Ovary (tissue), 9 donors: ENCODE measurements around the gene CHMP3. TPM values are rescaled to one million over a fixed set of nuclear protein-coding genes. Genes with fewer than 3 reads are reported as not detected.

Experiments
- DNase-seq, 5 donors: peaks; one replicate each; pipeline ENCODE4 v3.0.0-alpha.2; 2019 to 2020
- H3K27ac ChIP-seq, 2 donors: fragments of 200-600 bp; one replicate each; pipeline versions ENCODE4 v1.5.1 to v1.8.0; 2019 to 2022
- H3K27me3 ChIP-seq: fragments of 200-600 bp; one replicate; pipeline ENCODE4 v1.8.0; 2022
- H3K36me3 ChIP-seq: fragments of 200-600 bp; sonication (generic); one replicate; pipeline ENCODE4 v1.5.1; 2019
- H3K4me1 ChIP-seq: one replicate; pipeline ENCODE4 v1.8.1; 2013; ENCODE audit warnings: mild to moderate bottlenecking, moderate library complexity; ENCODE audit not compliant: insufficient read depth
- H3K4me3 ChIP-seq: fragments of 200-600 bp; sonication (generic); one replicate; pipeline ENCODE4 v1.5.1; 2017
- H3K9me3 ChIP-seq, 2 donors: fragments of 200-600 bp in 1 of 2; sonication (generic) in 1 of 2; one replicate each; pipeline versions ENCODE4 v1.5.1 to v1.8.1; 2013 to 2019; ENCODE audit warnings: mild to moderate bottlenecking in 1 of 2, moderate library complexity in 1 of 2
- CTCF ChIP-seq, 3 donors: fragments of 450-650 bp in 2 of 3; fragments of 200-600 bp in 1 of 3; IDR thresholded peaks; one replicate each; pipeline versions ENCODE4 v1.5.1 to v1.8.0; 2016 to 2022; ENCODE audit warnings: antibody characterized with exemption in 3 of 3, mild to moderate bottlenecking in 1 of 3
- EP300 ChIP-seq: sonication (generic); formaldehyde crosslinking; IDR thresholded peaks from one replicate; pipeline ENCODE4 v1.6.1; 2017; ENCODE audit warnings: antibody characterized with exemption
- POLR2A ChIP-seq: fragments of 450-650 bp; IDR thresholded peaks from one replicate; pipeline ENCODE4 v1.6.1; 2017; ENCODE audit warnings: antibody characterized with exemption, mild to moderate bottlenecking, moderate library complexity
- WGBS, 3 donors: extraction: QIAGEN DNeasy Blood & Tissue Kit in 1 of 3; methylation state at CpG; one replicate each; pipeline versions ENCODE4 v1.1.5 to v1.1.7; 2013 to 2017; 5-methylcytosine and 5-hydroxymethylcytosine counted together
- intact Hi-C, 4 donors: fragments of 100-400 bp; cut with DNase I; formaldehyde crosslinking; loops; one replicate each; pipeline versions ENCODE4 v1.11.0 to v1.15.1; 2022 to 2023
- polyA plus RNA-seq, 2 donors: library from polyadenylated mRNA; stranded (reverse); fragments of 200-250 nt in 1 of 2; fragments of 350-450 nt in 1 of 2; fragmentation: Illumina TruSeq in 1 of 2; extraction: RNeasy Lipid Tissue Mini Kit (QIAGEN cat#74804) in 1 of 2; gene quantifications; one replicate each; pipeline ENCODE4 v1.2.3, GENCODE V29; 2013 to 2014
- total RNA-seq, 7 donors: library from RNA; depleted of rRNA in 2 of 7; stranded (reverse); fragments of >200 nt in 2 of 7; fragmentation: NEBNext Ultra II Directional in 3 of 7; extraction: Animal tissue kit (Norgen Biotek cat#: 25700) in 3 of 7; gene quantifications; one replicate each; pipeline versions ENCODE4 v1.1.0 to v1.2.4, GENCODE V29; 2016 to 2023
- donor health status: DM: no; HTN: no; CAD: no; lungs with moderate emphysema.
- donor health status: DM: no; HTN: no; CAD: no.
- donor health status: Bipolar disorder and iron deficiency.
- donor health status: DM: yes; HTN: yes; CAD: no.
- donor health status: DM: no; HTN: no; CAD: no.
- donor health status: DM: yes; HTN: yes; CAD: no.

CHMP3 gene
- total and polyA plus RNA-seq, 9 donors: 38.6 to 255 (median 94.2) TPM

- no peak for TF ChIP-seq POLR2A
- TF ChIP-seq CTCF (IDR thresholded peaks at IDR 0.05): no peak
- TF ChIP-seq EP300: no peak
- no peak for DNase-seq
- no peaks in the 10 kb centered on the region for H3K36me3 ChIP-seq
- H3K9me3 ChIP-seq: no peaks in the 10 kb centered on the region
- intact Hi-C loops: no loop called here
- no peaks in the 10 kb centered on the region for H3K4me1 ChIP-seq
- 75 to 78% (median 76%) methylated on average over 2 of the region's 2 CpGs for WGBS, 3 donors
- H3K4me3 ChIP-seq: no peak overlapping the region
- H3K27ac ChIP-seq: no peak overlapping the region
- H3K27me3 ChIP-seq: no peaks in the 10 kb centered on the region
Measured at GRCh38 chr2:86584151-86584913, 21.1 kb upstream of the CHMP3 start.

- Histone ChIP-seq H3K9me3 (no peaks in the 10 kb centered on the region), H3K27me3 (no peaks in the 10 kb centered on the region), H3K36me3 (no peaks in the 10 kb centered on the region), H3K27ac (no peak overlapping the region), H3K4me1 (no peaks in the 10 kb centered on the region), H3K4me3 (no peak overlapping the region)
- intact Hi-C loops: no loop called here
- DNase-seq: no peak
- TF ChIP-seq POLR2A (no peak), EP300 (no peak), CTCF (IDR thresholded peaks at IDR 0.05) (no peak)
Measured at GRCh38 chr2:86580560-86580959, 17.3 kb upstream of the CHMP3 start.

- H3K36me3 ChIP-seq: no peaks in the 10 kb centered on the region
- no peaks in the 10 kb centered on the region for H3K9me3 ChIP-seq
- no peak overlapping the region for H3K27ac ChIP-seq
- TF ChIP-seq CTCF (IDR thresholded peaks at IDR 0.05): no peak
- no peak for TF ChIP-seq POLR2A
- no peak for TF ChIP-seq EP300
- WGBS, 3 donors: 88 to 95% (median 92%) methylated on average over 2 of the region's 2 CpGs
- H3K27me3 ChIP-seq: no peaks in the 10 kb centered on the region
- no peak for DNase-seq
- intact Hi-C loops: no loop called here
- H3K4me1 ChIP-seq: no peaks in the 10 kb centered on the region
- no peak overlapping the region for H3K4me3 ChIP-seq
Measured at GRCh38 chr2:86577817-86578456, 14.7 kb upstream of the CHMP3 start.

- TF ChIP-seq EP300: no peak
- TF ChIP-seq POLR2A: no peak
- TF ChIP-seq CTCF (IDR thresholded peaks at IDR 0.05): no peak
- no peak for DNase-seq
- H3K4me1 ChIP-seq: no peaks in the 10 kb centered on the region
- no peaks in the 10 kb centered on the region for H3K36me3 ChIP-seq
- no peaks in the 10 kb centered on the region for H3K27me3 ChIP-seq
- intact Hi-C loops: no loop called here
- no peak overlapping the region for H3K27ac ChIP-seq
- no peak overlapping the region for H3K4me3 ChIP-seq
- peaks cover 0 to 2% of the 10 kb centered on the region in 2 donors for H3K9me3 ChIP-seq
- 89 to 90% (median 89%) methylated on average over 3 of the region's 3 CpGs for WGBS, 3 donors
Measured at GRCh38 chr2:86570059-86570458, 6.8 kb upstream of the CHMP3 start.
